ENCODE data around the gene NGFR. TPM values are rescaled to one million over a fixed set of nuclear protein-coding genes. Genes with fewer than 3 reads are reported as not detected.

The NGFR gene
- polyA plus RNA-seq, 1 experiment = not detected

GRCh38 chr17:49461580-49461979 lies 33.5 kb upstream of the NGFR start:
- POLR2A ChIA-PET = no interaction called here
- TF ChIP-seq CTCF (IDR thresholded peaks at IDR 0.05; ENCODE audit: low read depth, low read length) = no peak
- no peak for DNase-seq (ENCODE audit: low read depth, low spot score)

GRCh38 chr17:49464049-49464448 lies 31.0 kb upstream of the NGFR start:
- ChIA-PET CTCF (no interaction called here), POLR2A (no interaction called here)
- no peak for DNase-seq (ENCODE audit: low read depth, low spot score)
- no peak for TF ChIP-seq CTCF (IDR thresholded peaks at IDR 0.05; ENCODE audit: low read depth, low read length)
- Histone ChIP-seq H3K9me3 (ENCODE audit: control insufficient read depth, insufficient read depth, low read length) (peaks cover 10% of the 10 kb centered on the region), H3K27ac (ENCODE audit: low read depth, low read length) (no peak overlapping the region), H3K4me3 (ENCODE audit: low read depth, low read length) (no peak overlapping the region), H3K27me3 (ENCODE audit: control insufficient read depth, insufficient read depth, low read length) (peaks cover 73% of the 10 kb centered on the region)

More at GRCh38 chr17:49461580-49461979, 33.5 kb upstream of the NGFR start:
- CTCF ChIA-PET = no interaction called here
- H3K27ac ChIP-seq (ENCODE audit: low read depth, low read length) = no peak overlapping the region
- H3K27me3 ChIP-seq (ENCODE audit: control insufficient read depth, insufficient read depth, low read length) = peaks cover 66% of the 10 kb centered on the region
- peaks cover 10% of the 10 kb centered on the region for H3K9me3 ChIP-seq (ENCODE audit: control insufficient read depth, insufficient read depth, low read length)
- no peak overlapping the region for H3K4me3 ChIP-seq (ENCODE audit: low read depth, low read length)

DNA sequence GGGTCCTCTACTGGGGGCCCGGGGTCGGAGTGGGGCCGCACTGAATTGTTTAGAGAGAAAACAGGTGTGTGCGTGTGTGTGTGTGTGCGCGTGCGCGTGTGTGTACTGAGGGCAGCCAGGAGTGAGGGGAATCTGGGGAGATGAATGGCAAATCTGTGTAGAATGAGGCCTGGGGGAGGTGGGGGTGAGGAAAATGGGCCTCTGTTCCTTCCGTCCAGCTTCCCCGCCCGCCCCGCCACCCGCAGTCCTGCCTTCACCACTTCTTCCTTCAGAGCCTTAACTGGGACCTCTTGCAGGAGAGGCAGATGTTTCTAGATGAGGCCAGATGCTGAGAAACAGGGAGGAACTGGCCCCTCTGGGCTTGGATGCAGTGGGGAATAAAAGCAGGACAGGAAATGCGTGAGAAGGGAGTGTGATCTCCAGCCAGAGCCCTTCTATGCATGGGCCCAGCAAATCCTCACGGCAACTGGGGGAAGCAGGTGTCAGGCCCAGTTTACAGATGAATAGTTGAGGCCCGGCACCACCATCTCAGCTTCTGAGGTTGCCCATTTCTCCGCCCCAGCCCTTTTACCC lies 29.7 kb upstream of the NGFR start:
- DNase-seq (ENCODE audit: low read depth, low spot score) = no peak
- TF ChIP-seq CTCF (IDR thresholded peaks at IDR 0.05; ENCODE audit: low read depth, low read length) = no peak
- H3K27ac ChIP-seq (ENCODE audit: low read depth, low read length) = no peak overlapping the region
- ChIA-PET CTCF (interaction anchor here (0.6 to 1.1 kb wide), 2 partner anchors 91 to 238 kb away, joined by 3 to 4 read pairs; no protein-coding TSS in a partner anchor), POLR2A (no interaction called here)
- peaks cover 73% of the 10 kb centered on the region for H3K27me3 ChIP-seq (ENCODE audit: control insufficient read depth, insufficient read depth, low read length)
- H3K9me3 ChIP-seq (ENCODE audit: control insufficient read depth, insufficient read depth, low read length) = peaks cover 10% of the 10 kb centered on the region
- H3K4me3 ChIP-seq (ENCODE audit: low read depth, low read length) = no peak overlapping the region

DNA sequence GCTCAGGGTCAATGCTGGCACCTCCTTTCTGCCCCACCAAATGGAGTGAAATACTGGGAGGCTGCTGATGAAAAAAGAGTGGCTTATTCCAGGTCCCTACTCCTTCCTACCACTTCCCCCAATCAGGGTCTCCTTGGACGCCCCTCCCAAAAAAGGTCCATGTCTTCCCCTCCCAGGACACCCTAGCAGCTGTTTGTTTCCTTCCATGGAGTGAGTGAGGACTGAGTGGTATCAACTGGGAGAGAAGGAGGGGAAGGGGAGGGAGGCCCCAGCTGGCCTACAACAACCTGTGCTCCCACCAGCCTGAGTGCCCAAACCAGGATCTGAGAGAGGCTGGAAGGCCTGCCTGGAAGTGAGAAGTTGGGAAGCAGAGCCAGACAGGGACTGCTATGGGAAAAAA lies 28.7 kb upstream of the NGFR start:
- Histone ChIP-seq H3K27me3 (ENCODE audit: control insufficient read depth, insufficient read depth, low read length) (peaks cover 77% of the 10 kb centered on the region), H3K9me3 (ENCODE audit: control insufficient read depth, insufficient read depth, low read length) (peaks cover 10% of the 10 kb centered on the region), H3K27ac (ENCODE audit: low read depth, low read length) (no peak overlapping the region), H3K4me3 (ENCODE audit: low read depth, low read length) (no peak overlapping the region)
- no peak for TF ChIP-seq CTCF (IDR thresholded peaks at IDR 0.05; ENCODE audit: low read depth, low read length)
- ChIA-PET POLR2A (no interaction called here), CTCF (no interaction called here)
- no peak for DNase-seq (ENCODE audit: low read depth, low spot score)

DNA sequence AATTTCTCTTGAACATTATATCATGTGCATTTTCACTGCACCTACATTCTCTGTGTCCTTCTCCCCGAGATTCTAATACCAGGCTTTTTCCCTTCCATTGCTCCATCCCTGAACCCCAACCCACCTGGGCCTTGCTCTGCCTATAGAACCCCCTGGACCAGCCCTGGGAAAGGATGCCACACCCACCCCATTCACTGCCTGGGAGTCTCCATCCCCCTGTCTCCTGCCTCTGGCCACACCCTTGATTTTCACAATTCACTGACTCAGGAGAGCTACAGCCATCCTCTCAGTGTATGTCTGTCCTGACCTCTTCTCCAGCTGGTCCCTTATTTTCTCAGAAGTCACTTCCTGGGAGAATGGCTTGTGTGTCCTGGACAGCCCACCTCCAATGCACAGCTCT lies 27.9 kb upstream of the NGFR start:
- peaks cover 81% of the 10 kb centered on the region for H3K27me3 ChIP-seq (ENCODE audit: control insufficient read depth, insufficient read depth, low read length)
- peaks cover 10% of the 10 kb centered on the region for H3K9me3 ChIP-seq (ENCODE audit: control insufficient read depth, insufficient read depth, low read length)
- no peak for DNase-seq (ENCODE audit: low read depth, low spot score)
- TF ChIP-seq CTCF (IDR thresholded peaks at IDR 0.05; ENCODE audit: low read depth, low read length) = no peak
- CTCF ChIA-PET = interaction anchor here (0.8 kb wide), 1 partner anchor 30 kb away, joined by 3 read pairs; no protein-coding TSS in a partner anchor
- POLR2A ChIA-PET = no interaction called here
- H3K4me3 ChIP-seq (ENCODE audit: low read depth, low read length) = no peak overlapping the region
- H3K27ac ChIP-seq (ENCODE audit: low read depth, low read length) = no peak overlapping the region
